Endothelial cell of umbilical vein (primary cell): ENCODE data around the gene ZNRF3. TPM values are rescaled to one million over a fixed set of nuclear protein-coding genes. Genes with fewer than 3 reads are reported as not detected.

ENCODE experiments used
- BruUV-seq: library from RNA; stranded (reverse); fragments of 400-500 nt; replicated peaks from 2 replicates; lab custom pipeline; 2021; lab: Mats Ljungman, UMichigan
- CTCF ChIA-PET: fragments of 300-600, 350-600 bp; sonication (Branson Sonifier 250); formaldehyde crosslinking; loops from one replicate; lab custom pipeline; 2021; ENCODE audit warnings: antibody characterized with exemption, inconsistent platforms; lab: Charles Lee
- POLR2A ChIA-PET: fragments of 300-600, 350-600 bp; sonication (Branson Sonifier 250); formaldehyde crosslinking; loops from one replicate; lab custom pipeline; 2021; ENCODE audit warnings: antibody characterized with exemption, inconsistent platforms; lab: Charles Lee
- DNase-seq: peaks from one replicate; pipeline ENCODE4 v3.0.0-alpha.2; 2011; ENCODE audit warnings: low read depth, low spot score
- FAIRE-seq: peaks from 2 replicates; lab custom pipeline; 2011; peaks lifted over from hg19 to GRCh38; lab: Jason Lieb, UNC
- H2AFZ ChIP-seq: 2 replicates; pipeline ENCODE4 v1.6.0; 2012; ENCODE audit warnings: low read depth, low read length, control low read depth, inconsistent platforms
- H3K27ac ChIP-seq: 2 replicates; pipeline ENCODE4 v1.5.1; 2011; ENCODE audit warnings: low read depth, mild to moderate bottlenecking, control low read depth, low read length, moderate library complexity; ENCODE audit not compliant: insufficient read depth
- H3K27me3 ChIP-seq, 2 experiments: 2 replicates each; pipeline versions ENCODE4 v1.6.0 to v1.6.1; 2011; ENCODE audit warnings: low read length in 2 of 2, mixed read lengths in 1 of 2; ENCODE audit not compliant: control insufficient read depth in 2 of 2, insufficient read depth in 2 of 2
- H3K36me3 ChIP-seq, 2 experiments: 2 replicates in 1 of 2; 3 replicates in 1 of 2; pipeline ENCODE4 v1.5.1; 2011; ENCODE audit warnings: low read length in 2 of 2, mild to moderate bottlenecking in 1 of 2, moderate library complexity in 1 of 2; ENCODE audit not compliant: control insufficient read depth in 2 of 2, insufficient read depth in 2 of 2; ENCODE audit errors: extremely low read depth in 1 of 2
- H3K4me1 ChIP-seq: 3 replicates; pipeline ENCODE4 v1.5.1; 2011; ENCODE audit warnings: mild to moderate bottlenecking, low read length; ENCODE audit not compliant: control insufficient read depth, insufficient read depth; ENCODE audit errors: extremely low read depth
- H3K4me2 ChIP-seq: 2 replicates; pipeline ENCODE4 v1.6.1; 2011; ENCODE audit warnings: low read length, control low read depth, mixed read lengths; ENCODE audit not compliant: insufficient read depth
- H3K4me3 ChIP-seq, 3 experiments: fragments of 200-600 bp in 1 of 3; sonication (generic), shearing (Covaris generic) in 1 of 3; replicated peaks in 1 of 3; 2 replicates each; pipeline ENCODE4 v1.5.1; 2011 to 2016; ENCODE audit warnings: control low read depth in 3 of 3, low read length in 3 of 3, mild to moderate bottlenecking in 2 of 3, inconsistent platforms in 1 of 3, low read depth in 1 of 3, moderate library complexity in 1 of 3; ENCODE audit not compliant: insufficient read depth in 1 of 3
- H3K79me2 ChIP-seq: 2 replicates; pipeline ENCODE4 v1.6.0; 2012; ENCODE audit warnings: low read length, inconsistent platforms; ENCODE audit not compliant: control insufficient read depth, insufficient read depth
- H3K9ac ChIP-seq: replicated peaks from 2 replicates; pipeline ENCODE3; 2011; ENCODE audit warnings: low read length, control low read depth; ENCODE audit not compliant: insufficient read depth; ENCODE audit errors: extremely low read depth
- H3K9me1 ChIP-seq: replicated peaks from 3 replicates; pipeline ENCODE4 v1.6.0; 2011; ENCODE audit warnings: mild to moderate bottlenecking, low read length; ENCODE audit not compliant: control insufficient read depth, insufficient read depth; ENCODE audit errors: extremely low read depth
- H3K9me3 ChIP-seq: replicated peaks from 2 replicates; pipeline ENCODE4 v1.5.1; 2012; ENCODE audit warnings: low read length, inconsistent platforms; ENCODE audit not compliant: control insufficient read depth, insufficient read depth
- H4K20me1 ChIP-seq: replicated peaks from 2 replicates; pipeline ENCODE3; 2011; ENCODE audit warnings: mild to moderate bottlenecking, low read length; ENCODE audit not compliant: control insufficient read depth, insufficient read depth; ENCODE audit errors: extremely low read depth
- EZH2 ChIP-seq: IDR thresholded peaks from 2 replicates; pipeline ENCODE4 v1.6.1; 2012; ENCODE audit warnings: borderline replicate concordance, low read depth, mild to moderate bottlenecking, moderate library complexity, low read length, inconsistent platforms; ENCODE audit not compliant: severe bottlenecking
- FOS ChIP-seq: IDR thresholded peaks from 2 replicates; pipeline ENCODE4 v1.6.1; 2011; ENCODE audit warnings: mild to moderate bottlenecking, low read length, moderate library complexity, borderline replicate concordance; ENCODE audit not compliant: insufficient read depth
- GATA2 ChIP-seq: IDR thresholded peaks from 2 replicates; pipeline ENCODE4 v1.7.0; 2011; ENCODE audit warnings: low read depth, mild to moderate bottlenecking, moderate library complexity, mixed read lengths, low read length; ENCODE audit not compliant: insufficient read length, insufficient read depth
- JUN ChIP-seq: IDR thresholded peaks from 2 replicates; pipeline ENCODE4 v1.6.1; 2011; ENCODE audit warnings: borderline replicate concordance, low read depth; ENCODE audit not compliant: insufficient read length, insufficient read depth
- MYC ChIP-seq: IDR thresholded peaks from one replicate; pipeline ENCODE4 v1.6.1; 2011; ENCODE audit warnings: mild to moderate bottlenecking, low read depth, low read length
- POLR2A ChIP-seq: IDR thresholded peaks from 2 replicates; pipeline ENCODE4 v1.6.1; 2012; ENCODE audit warnings: low read depth, mild to moderate bottlenecking, control low read depth, low read length
- POLR2AphosphoS5 ChIP-seq: IDR thresholded peaks from 2 replicates; pipeline ENCODE4 v1.6.1; 2012; ENCODE audit warnings: low read depth, mild to moderate bottlenecking, control low read depth, low read length, moderate library complexity; ENCODE audit not compliant: insufficient read depth
- dilution Hi-C: fragments of 300-500 bp; cut with MboI; formaldehyde crosslinking; loops from one replicate; pipeline ENCODE4 v1.15.0; 2019; ENCODE audit warnings: low sequenced_read_pairs; ENCODE audit not compliant: extremely low pct_ligation_motif_present
- intact Hi-C: fragments of 100-400 bp; cut with micrococcal nuclease; formaldehyde crosslinking; loops from one replicate; pipeline ENCODE4 v1.10.0; 2022
- polyA plus RNA-seq, 4 experiments: library from polyadenylated mRNA; depleted of rRNA in 3 of 4; stranded (reverse) in 3 of 4; unstranded in 1 of 4; fragments of >200 nt; gene quantifications; 2 replicates each; pipeline versions ENCODE4 v1.2.1 to v1.2.3, GENCODE V29; 2011 to 2012; ENCODE audit warnings: missing spikeins in 1 of 4
- total RNA-seq: library from RNA; stranded (reverse); gene quantifications from 2 replicates; pipeline ENCODE4 v1.2.3, GENCODE V29; 2021
- TF ChIP-seq, protein P1 (sequence below): IDR thresholded peaks from 2 replicates; pipeline ENCODE4 v1.6.1; 2011; ENCODE audit not compliant: insufficient read depth, insufficient read length
- TF ChIP-seq, protein P2 (sequence below), 2 donors: IDR thresholded peaks; 1 replicate in 1 of 2; 2 replicates in 1 of 2; pipeline ENCODE4 v1.5.1; 2011; ENCODE audit warnings: low read length in 2 of 2, mild to moderate bottlenecking in 2 of 2, moderate library complexity in 2 of 2, control low read depth in 1 of 2, inconsistent platforms in 1 of 2, low read depth in 1 of 2; ENCODE audit not compliant: insufficient read depth in 1 of 2; ENCODE audit errors: extremely low read depth in 1 of 2

The ZNRF3 gene
- total and polyA plus RNA-seq, 2 donors (not counting 3 experiments of a cell fraction or from before 2014, with no cell fraction given): 2.7 to 5.2 TPM

DNA sequence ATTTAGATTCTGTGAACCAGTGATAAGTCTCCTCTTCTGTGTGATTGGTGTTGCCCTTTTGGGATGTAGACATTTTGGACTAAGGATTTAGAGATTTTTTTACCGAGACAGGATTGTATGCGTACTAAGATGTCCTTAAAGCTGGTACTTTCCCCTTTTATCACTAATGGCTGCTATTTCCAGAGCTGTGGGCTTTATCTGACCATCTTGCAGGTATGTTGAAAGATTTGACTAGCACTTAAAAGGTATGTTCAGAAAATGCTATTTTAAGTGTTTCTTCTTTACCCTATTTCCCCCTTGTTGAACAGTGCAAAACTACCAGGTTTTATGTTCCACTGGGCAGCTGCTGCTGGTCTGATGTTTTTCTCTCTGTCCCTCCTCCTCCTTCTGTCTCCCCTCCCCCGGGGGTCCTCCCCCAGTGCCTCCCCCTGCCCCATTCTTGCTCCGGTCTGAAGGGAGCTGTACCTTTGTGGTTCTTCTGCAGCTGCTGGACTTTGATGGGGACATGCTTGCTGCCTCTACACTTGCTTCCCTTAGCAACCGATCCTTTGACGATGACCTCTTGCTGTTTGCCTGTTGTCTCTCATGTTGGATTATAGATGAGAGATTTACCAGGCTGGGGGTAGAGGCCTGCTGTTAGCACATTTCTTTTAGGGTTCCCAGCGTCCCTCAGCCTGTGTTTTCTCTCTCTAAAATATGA is 59.6 kb downstream of the ZNRF3 start:
- Histone ChIP-seq H4K20me1 (no peaks in the 10 kb centered on the region), H3K36me3 (no peaks in the 10 kb centered on the region), H3K9me1 (no peaks in the 10 kb centered on the region), H3K9me3 (no peaks in the 10 kb centered on the region), H3K4me2 (no peak overlapping the region), H3K79me2 (peaks cover 2% of the 10 kb centered on the region), H2AFZ (no peak overlapping the region), H3K27me3 (no peaks in the 10 kb centered on the region), H3K9ac (no peak overlapping the region), H3K4me3 (no peak overlapping the region), H3K4me1 (peaks cover 7% of the 10 kb centered on the region), H3K27ac (no peak overlapping the region)
- FAIRE-seq (no peak), DNase-seq (no peak)
- CTCF ChIA-PET: interaction anchor here (0.5 to 1.2 kb wide), 2 partner anchors 9 to 10 kb away, joined by 3 to 5 read pairs; no protein-coding TSS in a partner anchor
- TF ChIP-seq POLR2A: no peak
- TF ChIP-seq, protein P1, sequence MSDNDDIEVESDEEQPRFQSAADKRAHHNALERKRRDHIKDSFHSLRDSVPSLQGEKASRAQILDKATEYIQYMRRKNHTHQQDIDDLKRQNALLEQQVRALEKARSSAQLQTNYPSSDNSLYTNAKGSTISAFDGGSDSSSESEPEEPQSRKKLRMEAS: no peak
- TF ChIP-seq, protein P2, sequence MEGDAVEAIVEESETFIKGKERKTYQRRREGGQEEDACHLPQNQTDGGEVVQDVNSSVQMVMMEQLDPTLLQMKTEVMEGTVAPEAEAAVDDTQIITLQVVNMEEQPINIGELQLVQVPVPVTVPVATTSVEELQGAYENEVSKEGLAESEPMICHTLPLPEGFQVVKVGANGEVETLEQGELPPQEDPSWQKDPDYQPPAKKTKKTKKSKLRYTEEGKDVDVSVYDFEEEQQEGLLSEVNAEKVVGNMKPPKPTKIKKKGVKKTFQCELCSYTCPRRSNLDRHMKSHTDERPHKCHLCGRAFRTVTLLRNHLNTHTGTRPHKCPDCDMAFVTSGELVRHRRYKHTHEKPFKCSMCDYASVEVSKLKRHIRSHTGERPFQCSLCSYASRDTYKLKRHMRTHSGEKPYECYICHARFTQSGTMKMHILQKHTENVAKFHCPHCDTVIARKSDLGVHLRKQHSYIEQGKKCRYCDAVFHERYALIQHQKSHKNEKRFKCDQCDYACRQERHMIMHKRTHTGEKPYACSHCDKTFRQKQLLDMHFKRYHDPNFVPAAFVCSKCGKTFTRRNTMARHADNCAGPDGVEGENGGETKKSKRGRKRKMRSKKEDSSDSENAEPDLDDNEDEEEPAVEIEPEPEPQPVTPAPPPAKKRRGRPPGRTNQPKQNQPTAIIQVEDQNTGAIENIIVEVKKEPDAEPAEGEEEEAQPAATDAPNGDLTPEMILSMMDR (IDR thresholded peaks at IDR 0.05; ENCODE audit: extremely low read depth in 1 of 2, insufficient read depth in 1 of 2, low read depth in 1 of 2, low read length in 2 of 2): no peak
- TF ChIP-seq GATA2: no peak
- no peak for TF ChIP-seq POLR2AphosphoS5
- no peak for TF ChIP-seq FOS
- TF ChIP-seq MYC: no peak
- TF ChIP-seq EZH2: no peak
- no peak for TF ChIP-seq JUN
- dilution Hi-C loops (no loop called here), intact Hi-C loops (no loop called here)
- POLR2A ChIA-PET: no interaction called here
- no TSS peak for BruUV-seq
